H7 (cell line): Measurements from ENCODE around the gene COL9A1. TPM values are rescaled to one million over a fixed set of nuclear protein-coding genes. Genes with fewer than 3 reads are reported as not detected.

Experiments used
- DNase-seq: peaks from one replicate; pipeline ENCODE4 v3.0.0; 2012
- H3K27me3 ChIP-seq: 2 replicates; pipeline ENCODE4 v1.6.0; 2011; ENCODE audit warnings: mild to moderate bottlenecking, low read length; ENCODE audit not compliant: control insufficient read depth, insufficient read depth
- H3K36me3 ChIP-seq: replicated peaks from 2 replicates; pipeline ENCODE4 v1.5.1; 2011; ENCODE audit warnings: low read length; ENCODE audit not compliant: control insufficient read depth, insufficient read depth
- H3K4me3 ChIP-seq: 2 replicates; pipeline ENCODE4 v1.5.1; 2011; ENCODE audit warnings: low read depth, mild to moderate bottlenecking, control low read depth, low read length, moderate library complexity; ENCODE audit not compliant: insufficient read depth
- total RNA-seq: library from RNA; depleted of rRNA; stranded (reverse); fragments of >200 nt; shearing (Covaris generic); gene quantifications from 2 replicates; pipeline ENCODE4 v1.2.3, GENCODE V29; 2014

COL9A1 gene
- total RNA-seq, 1 experiment from 2014 or later, result 2.5 TPM

- no peaks in the 10 kb centered on the region for H3K36me3 ChIP-seq
- no peak overlapping the region for H3K4me3 ChIP-seq
- DNase-seq, result no peak
- peaks cover 26% of the 10 kb centered on the region for H3K27me3 ChIP-seq
These were observed 25.4 kb downstream of the COL9A1 start for GRCh38 chr6:70277470-70277869.

- no peak overlapping the region for H3K4me3 ChIP-seq
These were observed 28.5 kb downstream of the COL9A1 start for GRCh38 chr6:70274338-70274737.

GRCh38 chr6:70272071-70272470 lies 30.8 kb downstream of the COL9A1 start:
- Histone ChIP-seq H3K4me3 (no peak overlapping the region), H3K36me3 (no peaks in the 10 kb centered on the region), H3K27me3 (no peaks in the 10 kb centered on the region)
- DNase-seq, result no peak

More at GRCh38 chr6:70274338-70274737, 28.5 kb downstream of the COL9A1 start:
- Histone ChIP-seq H3K27me3 (no peaks in the 10 kb centered on the region), H3K36me3 (no peaks in the 10 kb centered on the region)
- DNase-seq, result no peak

- DNase-seq, result no peak
- Histone ChIP-seq H3K36me3 (no peaks in the 10 kb centered on the region), H3K27me3 (no peaks in the 10 kb centered on the region), H3K4me3 (no peak overlapping the region)
These were observed 32.4 kb downstream of the COL9A1 start for GRCh38 chr6:70270287-70271005.

- Histone ChIP-seq H3K36me3 (no peaks in the 10 kb centered on the region), H3K27me3 (no peaks in the 10 kb centered on the region), H3K4me3 (no peak overlapping the region)
- no peak for DNase-seq
These were observed 36.7 kb downstream of the COL9A1 start for GRCh38 chr6:70266142-70266541.

- DNase-seq, result no peak
- Histone ChIP-seq H3K36me3 (no peaks in the 10 kb centered on the region), H3K4me3 (no peak overlapping the region), H3K27me3 (no peaks in the 10 kb centered on the region)
These were observed 38.6 kb downstream of the COL9A1 start for GRCh38 chr6:70264306-70264705.

- no peaks in the 10 kb centered on the region for H3K36me3 ChIP-seq
- no peak overlapping the region for H3K4me3 ChIP-seq
- no peaks in the 10 kb centered on the region for H3K27me3 ChIP-seq
- DNase-seq, result no peak
These were observed 44.4 kb downstream of the COL9A1 start for GRCh38 chr6:70258483-70258882.

GRCh38 chr6:70257768-70258273 lies 45.1 kb downstream of the COL9A1 start:
- H3K27me3 ChIP-seq, result no peaks in the 10 kb centered on the region
- DNase-seq, result no peak
- H3K36me3 ChIP-seq, result no peaks in the 10 kb centered on the region
- no peak overlapping the region for H3K4me3 ChIP-seq

- Histone ChIP-seq H3K4me3 (no peak overlapping the region), H3K36me3 (no peaks in the 10 kb centered on the region), H3K27me3 (no peaks in the 10 kb centered on the region)
- DNase-seq, result no peak
These were observed 48.1 kb downstream of the COL9A1 start for GRCh38 chr6:70254784-70255183.

GRCh38 chr6:70253923-70254322 lies 49.0 kb downstream of the COL9A1 start:
- no peaks in the 10 kb centered on the region for H3K36me3 ChIP-seq
- H3K4me3 ChIP-seq, result no peak overlapping the region
- DNase-seq, result no peak
- H3K27me3 ChIP-seq, result no peaks in the 10 kb centered on the region

GRCh38 chr6:70252604-70253003 lies 50.3 kb downstream of the COL9A1 start:
- no peak for DNase-seq
- no peak overlapping the region for H3K4me3 ChIP-seq
- H3K27me3 ChIP-seq, result no peaks in the 10 kb centered on the region
- no peaks in the 10 kb centered on the region for H3K36me3 ChIP-seq

GRCh38 chr6:70246118-70246517 lies 56.8 kb downstream of the COL9A1 start:
- Histone ChIP-seq H3K27me3 (no peaks in the 10 kb centered on the region), H3K4me3 (no peak overlapping the region), H3K36me3 (no peaks in the 10 kb centered on the region)
- DNase-seq, result no peak

GRCh38 chr6:70241991-70242420 lies 60.9 kb downstream of the COL9A1 start:
- DNase-seq, result peak; percentile 7

GRCh38 chr6:70241031-70241430 lies 61.9 kb downstream of the COL9A1 start:
- Histone ChIP-seq H3K4me3 (no peak overlapping the region), H3K27me3 (no peaks in the 10 kb centered on the region), H3K36me3 (no peaks in the 10 kb centered on the region)
- no peak for DNase-seq

More at GRCh38 chr6:70241991-70242420, 60.9 kb downstream of the COL9A1 start:
- no peaks in the 10 kb centered on the region for H3K27me3 ChIP-seq
- no peaks in the 10 kb centered on the region for H3K36me3 ChIP-seq
- no peak overlapping the region for H3K4me3 ChIP-seq

- H3K36me3 ChIP-seq, result no peaks in the 10 kb centered on the region
- H3K4me3 ChIP-seq, result no peak overlapping the region
- no peaks in the 10 kb centered on the region for H3K27me3 ChIP-seq
- DNase-seq, result no peak
These were observed 66.5 kb downstream of the COL9A1 start for GRCh38 chr6:70236343-70236742.
